H9 (cell line): ENCODE measurements around the gene AACS. TPM values are rescaled to one million over a fixed set of nuclear protein-coding genes. Genes with fewer than 3 reads are reported as not detected.

Experiments
- DNase-seq: peaks from one replicate; pipeline ENCODE4 v3.0.0-alpha.2; 2017
- H2AFZ ChIP-seq: one replicate; pipeline ENCODE4 v1.6.1; 2013; ENCODE audit warnings: mild to moderate bottlenecking, low read length, control low read depth, moderate library complexity
- H2AK5ac ChIP-seq: 2 replicates; pipeline ENCODE4 v1.6.1; 2013; ENCODE audit warnings: low read length, control low read depth, mixed read lengths; ENCODE audit not compliant: insufficient read length
- H2BK120ac ChIP-seq: one replicate; pipeline ENCODE4 v1.6.1; 2013; ENCODE audit warnings: low read depth, mild to moderate bottlenecking, low read length, control low read depth, inconsistent platforms; ENCODE audit not compliant: poor library complexity, severe bottlenecking
- H2BK12ac ChIP-seq: 2 replicates; pipeline ENCODE4 v1.6.1; 2013; ENCODE audit warnings: low read length, control low read depth, mixed read lengths, low read depth; ENCODE audit not compliant: insufficient read length
- H2BK15ac ChIP-seq: 2 replicates; pipeline ENCODE4 v1.6.1; 2013; ENCODE audit warnings: low read depth, low read length, control low read depth
- H2BK20ac ChIP-seq: one replicate; pipeline ENCODE4 v1.6.1; 2013; ENCODE audit warnings: low read depth, mild to moderate bottlenecking, low read length, control low read depth, inconsistent platforms; ENCODE audit not compliant: poor library complexity, severe bottlenecking
- H2BK5ac ChIP-seq: 2 replicates; pipeline ENCODE4 v1.6.1; 2013; ENCODE audit warnings: low read length, control low read depth, mixed read lengths; ENCODE audit not compliant: insufficient read length
- H3K14ac ChIP-seq: 2 replicates; pipeline ENCODE4 v1.6.1; 2013; ENCODE audit warnings: low read length, control low read depth; ENCODE audit not compliant: insufficient read depth
- H3K18ac ChIP-seq: 2 replicates; pipeline ENCODE4 v1.6.1; 2013; ENCODE audit warnings: low read depth, mild to moderate bottlenecking, mixed read lengths, low read length, control low read depth; ENCODE audit not compliant: insufficient read length
- H3K23ac ChIP-seq: 2 replicates; pipeline ENCODE4 v1.6.1; 2013; ENCODE audit warnings: low read length, control low read depth, mixed read lengths, low read depth; ENCODE audit not compliant: insufficient read length
- H3K23me2 ChIP-seq: 2 replicates; pipeline ENCODE4 v1.6.1; 2013; ENCODE audit warnings: low read depth, mild to moderate bottlenecking, mixed read lengths, low read length, control low read depth; ENCODE audit not compliant: insufficient read length, poor library complexity, severe bottlenecking
- H3K27ac ChIP-seq: 2 replicates; pipeline ENCODE4 v1.5.1; 2013; ENCODE audit warnings: low read length, control low read depth, mixed read lengths, low read depth; ENCODE audit not compliant: insufficient read length
- H3K27me3 ChIP-seq: 2 replicates; pipeline ENCODE4 v1.6.1; 2013; ENCODE audit warnings: low read length, control low read depth, inconsistent platforms; ENCODE audit not compliant: insufficient read depth
- H3K4ac ChIP-seq: 2 replicates; pipeline ENCODE4 v1.6.1; 2013; ENCODE audit warnings: low read depth, mild to moderate bottlenecking, control low read depth, inconsistent platforms, low read length, moderate library complexity
- H3K4me1 ChIP-seq: 2 replicates; pipeline ENCODE4 v1.6.1; 2013; ENCODE audit warnings: low read length, control low read depth, inconsistent platforms; ENCODE audit not compliant: insufficient read depth
- H3K4me2 ChIP-seq: 2 replicates; pipeline ENCODE4 v1.6.1; 2013; ENCODE audit warnings: low read length, control low read depth, mixed read lengths; ENCODE audit not compliant: insufficient read length, insufficient read depth
- H3K56ac ChIP-seq: 2 replicates; pipeline ENCODE4 v1.6.1; 2013; ENCODE audit warnings: low read depth, mild to moderate bottlenecking, mixed read lengths, low read length, control low read depth; ENCODE audit not compliant: insufficient read length
- H3K79me1 ChIP-seq: 2 replicates; pipeline ENCODE4 v1.6.1; 2013; ENCODE audit warnings: low read depth, mild to moderate bottlenecking, moderate library complexity, low read length, control low read depth, inconsistent platforms; ENCODE audit not compliant: insufficient read depth, poor library complexity, severe bottlenecking
- H3K79me2 ChIP-seq: 2 replicates; pipeline ENCODE4 v1.6.1; 2013; ENCODE audit warnings: low read length, control low read depth, inconsistent platforms; ENCODE audit not compliant: insufficient read depth
- H3K9ac ChIP-seq: 2 replicates; pipeline ENCODE4 v1.6.1; 2013; ENCODE audit warnings: low read length, control low read depth, mixed read lengths; ENCODE audit not compliant: insufficient read length; ENCODE audit errors: extremely low read depth
- H3K9me3 ChIP-seq: one replicate; pipeline ENCODE4 v1.6.1; 2013; ENCODE audit warnings: low read depth, low read length, inconsistent platforms; ENCODE audit not compliant: control insufficient read depth
- H3T11ph ChIP-seq: one replicate; pipeline ENCODE4 v1.6.1; 2013; ENCODE audit warnings: mild to moderate bottlenecking, low read length, control low read depth, inconsistent platforms
- H4K20me1 ChIP-seq: one replicate; pipeline ENCODE4 v1.6.1; 2013; ENCODE audit not compliant: control insufficient read depth, insufficient read length, insufficient read depth
- H4K5ac ChIP-seq: 2 replicates; pipeline ENCODE4 v1.6.1; 2013; ENCODE audit warnings: low read depth, mild to moderate bottlenecking, mixed read lengths, low read length, control low read depth; ENCODE audit not compliant: insufficient read length
- H4K8ac ChIP-seq: replicated peaks from 2 replicates; pipeline ENCODE4 v1.6.1; 2013; ENCODE audit warnings: low read length, control low read depth, mixed read lengths, low read depth; ENCODE audit not compliant: insufficient read length
- H4K91ac ChIP-seq: 2 replicates; pipeline ENCODE4 v1.6.1; 2013; ENCODE audit warnings: low read depth, mild to moderate bottlenecking, moderate library complexity, mixed read lengths, low read length, control low read depth; ENCODE audit not compliant: insufficient read length
- H3K27ac Mint-ChIP-seq, 3 experiments: 2 replicates in 2 of 3; 3 replicates in 1 of 3; pipeline ENCODE4 v1.8.0; 2020 to 2021; ENCODE audit warnings: mixed read lengths in 3 of 3, mild to moderate bottlenecking in 1 of 3, moderate library complexity in 1 of 3
- H3K27me3 Mint-ChIP-seq: 2 replicates; pipeline ENCODE4 v1.8.0; 2021; ENCODE audit warnings: low read depth, mild to moderate bottlenecking, moderate library complexity, mixed read lengths
- H3K36me3 Mint-ChIP-seq, 3 experiments: 2 replicates in 2 of 3; 3 replicates in 1 of 3; pipeline ENCODE4 v1.8.0; 2020 to 2021; ENCODE audit warnings: low read depth in 3 of 3, mixed read lengths in 3 of 3; ENCODE audit not compliant: insufficient read depth in 1 of 3
- H3K4me1 Mint-ChIP-seq, 2 experiments: 2 replicates each; pipeline ENCODE4 v1.8.0; 2020; ENCODE audit warnings: mixed read lengths in 2 of 2
- H3K4me3 Mint-ChIP-seq, 2 experiments: 2 replicates in 1 of 2; 3 replicates in 1 of 2; pipeline ENCODE4 v1.8.0; 2020 to 2021; ENCODE audit warnings: mild to moderate bottlenecking in 2 of 2, mixed read lengths in 2 of 2, moderate library complexity in 1 of 2
- H3K9me3 Mint-ChIP-seq, 2 experiments: 2 replicates in 1 of 2; 3 replicates in 1 of 2; pipeline ENCODE4 v1.8.0; 2020; ENCODE audit warnings: mild to moderate bottlenecking in 2 of 2, mixed read lengths in 2 of 2, moderate library complexity in 1 of 2
- WGBS: extraction: QIAGEN DNeasy Blood & Tissue Kit; methylation state at CpG from one replicate; pipeline ENCODE4 v1.1.7; 2013; ENCODE audit warnings: missing lambda C conversion rate, low lambda C conversion rate, mixed read lengths; ENCODE audit not compliant: insufficient read length; ENCODE audit errors: extremely low coverage; 5-methylcytosine and 5-hydroxymethylcytosine counted together
- total RNA-seq: library from RNA; stranded (reverse); gene quantifications from 2 replicates; pipeline ENCODE4 v1.2.1, GENCODE V29; 2021
- TF ChIP-seq, protein P1 (sequence below): fragments of 200-600 bp; sonication (generic); conservative IDR thresholded peaks from 3 replicates; pipeline ENCODE4 v1.8.0; 2021; ENCODE audit warnings: antibody characterized with exemption, mild to moderate bottlenecking

Gene AACS
- total RNA-seq, 1 experiment from 2014 or later, result 35.0 TPM

DNA sequence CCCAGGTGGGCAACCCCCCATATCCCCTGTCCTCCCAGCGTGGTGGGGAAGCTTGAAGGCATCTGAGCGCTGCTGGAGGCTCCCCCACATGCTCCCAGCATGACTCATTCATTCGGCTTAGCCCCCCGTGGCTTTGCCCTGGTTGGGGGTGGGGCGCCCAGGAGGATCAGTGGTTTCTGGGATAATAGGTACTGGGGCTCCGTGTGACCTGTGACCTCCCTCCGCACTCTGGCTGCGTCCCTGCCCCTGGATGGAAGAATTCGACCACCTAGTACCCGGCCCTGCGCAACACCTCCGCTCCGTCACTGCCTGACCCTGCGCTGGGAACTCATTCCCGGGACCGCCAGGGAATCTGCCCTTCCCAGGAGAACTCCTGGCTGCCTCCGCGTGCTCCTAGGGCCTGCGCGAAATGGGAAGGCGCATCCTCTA lies 120.1 kb downstream of the AACS start:
- Histone ChIP-seq H3K18ac (no peak overlapping the region), H2BK15ac (no peak overlapping the region), H2AFZ (no peak overlapping the region), H2BK5ac (no peak overlapping the region), H3K27me3 (no peaks in the 10 kb centered on the region; the same call in 1 of the 2 replicates), H4K5ac (no peak overlapping the region), H3K4me1 (peaks cover 20% of the 10 kb centered on the region; the same call in 1 of the 2 replicates), H3T11ph (no peak overlapping the region), H3K79me1 (no peaks in the 10 kb centered on the region), H2BK12ac (no peak overlapping the region), H4K20me1 (no peaks in the 10 kb centered on the region), H3K4me2 (peak overlapping the region; percentile 68), H3K9me3 (no peaks in the 10 kb centered on the region), H4K91ac (no peak overlapping the region), H3K79me2 (peaks cover 3% of the 10 kb centered on the region; the same call in 1 of the 2 replicates), H3K23ac (no peak overlapping the region), H3K9ac (no peak overlapping the region), H4K8ac (no peak overlapping the region), H3K27ac (no peak overlapping the region), H2BK20ac (no peak overlapping the region), H2BK120ac (no peak overlapping the region), H3K56ac (no peak overlapping the region), H2AK5ac (no peak overlapping the region), H3K4ac (no peak overlapping the region), H3K14ac (no peak overlapping the region; the same call in 1 of the 2 replicates), H3K23me2 (peaks cover 31% of the 10 kb centered on the region)
- WGBS, result no CpG with 5 or more reads among the region's 21 CpGs
- DNase-seq, result peak; percentile 81
- peak overlapping the region in 2 of 3 experiments; percentile 48 to 71; a peak in 2 of 7 replicates for H3K27ac Mint-ChIP-seq
- 0 out of 7 replicates have a peak, but pooled peaks cover 0 to 1% (median 0%) of the 10 kb centered on the region in 3 experiments for H3K36me3 Mint-ChIP-seq
- TF ChIP-seq, protein P1, sequence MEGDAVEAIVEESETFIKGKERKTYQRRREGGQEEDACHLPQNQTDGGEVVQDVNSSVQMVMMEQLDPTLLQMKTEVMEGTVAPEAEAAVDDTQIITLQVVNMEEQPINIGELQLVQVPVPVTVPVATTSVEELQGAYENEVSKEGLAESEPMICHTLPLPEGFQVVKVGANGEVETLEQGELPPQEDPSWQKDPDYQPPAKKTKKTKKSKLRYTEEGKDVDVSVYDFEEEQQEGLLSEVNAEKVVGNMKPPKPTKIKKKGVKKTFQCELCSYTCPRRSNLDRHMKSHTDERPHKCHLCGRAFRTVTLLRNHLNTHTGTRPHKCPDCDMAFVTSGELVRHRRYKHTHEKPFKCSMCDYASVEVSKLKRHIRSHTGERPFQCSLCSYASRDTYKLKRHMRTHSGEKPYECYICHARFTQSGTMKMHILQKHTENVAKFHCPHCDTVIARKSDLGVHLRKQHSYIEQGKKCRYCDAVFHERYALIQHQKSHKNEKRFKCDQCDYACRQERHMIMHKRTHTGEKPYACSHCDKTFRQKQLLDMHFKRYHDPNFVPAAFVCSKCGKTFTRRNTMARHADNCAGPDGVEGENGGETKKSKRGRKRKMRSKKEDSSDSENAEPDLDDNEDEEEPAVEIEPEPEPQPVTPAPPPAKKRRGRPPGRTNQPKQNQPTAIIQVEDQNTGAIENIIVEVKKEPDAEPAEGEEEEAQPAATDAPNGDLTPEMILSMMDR, result no peak
- H3K27me3 Mint-ChIP-seq, result peaks cover 90% of the 10 kb centered on the region
- no peaks in the 10 kb centered on the region; a peak in 3 of 5 replicates for H3K9me3 Mint-ChIP-seq
- H3K4me1 Mint-ChIP-seq, result peaks cover 52 to 53% of the 10 kb centered on the region in 2 experiments
- H3K4me3 Mint-ChIP-seq, result peak overlapping the region; percentile 67 to 93
